Astrocyte of the hippocampus (primary cell): ENCODE data around the gene DUS1L.

Experiments
- DNase-seq: peaks from one replicate; pipeline ENCODE4 v3.0.0; 2011; ENCODE audit warnings: low read depth, low spot score

The DUS1L gene

GRCh38 chr17:82023447-82024241, 42.0 kb downstream of the DUS1L start:
- DNase-seq = peak; percentile 53

GRCh38 chr17:82022981-82023446, 42.6 kb downstream of the DUS1L start, which contains the start of gene LRRC45:
Gene LRRC45 (plus strand): TSS chr17:82023305. CDS start chr17:82023644, 339 bp downstream.
- peak; percentile 100 for DNase-seq

GRCh38 chr17:82022310-82022980, 43.2 kb downstream of the DUS1L start, which contains the start of gene CENPX:
Gene CENPX (minus strand): TSS chr17:82022878. CDS start chr17:82022861, 17 bp downstream.
- no peak for DNase-seq

GRCh38 chr17:82021900-82022309, 43.7 kb downstream of the DUS1L start:
- no peak for DNase-seq

GRCh38 chr17:82021107-82021899, 44.3 kb downstream of the DUS1L start:
- DNase-seq = peak; percentile 87

- no peak for DNase-seq
Observed at GRCh38 chr17:82020572-82021106, 45.0 kb downstream of the DUS1L start.

- DNase-seq = peak; percentile 60
Observed at GRCh38 chr17:82019690-82020571, 45.7 kb downstream of the DUS1L start.

- no peak for DNase-seq
Observed at GRCh38 chr17:82018989-82019689, 46.5 kb downstream of the DUS1L start.

GRCh38 chr17:82018152-82018988, 47.2 kb downstream of the DUS1L start:
- no peak for DNase-seq

GRCh38 chr17:82017612-82018151, 47.9 kb downstream of the DUS1L start:
- DNase-seq = no peak

- no peak for DNase-seq
Observed at GRCh38 chr17:82016875-82017459, 48.6 kb downstream of the DUS1L start.

- DNase-seq = no peak
Observed at GRCh38 chr17:82016061-82016874, 49.3 kb downstream of the DUS1L start.

- DNase-seq = no peak
Observed at GRCh38 chr17:82015311-82015971, 50.2 kb downstream of the DUS1L start.

- no peak for DNase-seq
Observed at GRCh38 chr17:82014971-82015310, 50.7 kb downstream of the DUS1L start.

- no peak for DNase-seq
Observed at GRCh38 chr17:82014432-82014831, 51.2 kb downstream of the DUS1L start.

GRCh38 chr17:82013772-82014321, 51.8 kb downstream of the DUS1L start:
- DNase-seq = no peak

GRCh38 chr17:82013341-82013740, 52.3 kb downstream of the DUS1L start:
- DNase-seq = peak; percentile 69
